Measurements from ENCODE around the gene CAMK2A. TPM values are rescaled to one million over a fixed set of nuclear protein-coding genes. Genes with fewer than 3 reads are reported as not detected.

CAMK2A gene
- total and polyA plus RNA-seq, 2 donors (not counting 3 experiments of a cell fraction or from before 2014, with no cell fraction given), result not detected

DNA sequence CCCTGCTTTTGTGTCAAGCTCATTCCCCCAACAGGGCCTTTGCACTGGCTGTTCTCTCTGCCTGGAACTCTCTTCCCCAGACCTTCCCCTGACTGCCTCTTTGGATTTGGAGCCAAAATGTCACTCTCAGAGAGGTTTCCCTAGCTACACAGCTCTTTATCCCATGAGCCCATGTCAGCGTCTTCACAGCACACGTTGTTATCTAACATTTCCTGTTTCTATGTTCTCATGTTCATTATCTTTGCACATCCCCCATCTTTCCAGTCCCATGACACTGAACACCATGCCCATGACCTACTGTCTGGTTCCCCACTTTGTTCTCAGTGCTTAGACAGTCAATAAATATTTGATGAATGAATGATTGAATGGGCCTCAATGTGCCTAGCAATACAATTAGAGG, 39.5 kb upstream of the CAMK2A start:
- no TSS peak for BruUV-seq (replicated peaks)
- DNase-seq (ENCODE audit: low read depth, low spot score), result no peak
- Histone ChIP-seq H3K4me2 (ENCODE audit: insufficient read depth, low read length) (no peak overlapping the region), H3K27ac (ENCODE audit: insufficient read depth, low read depth, low read length) (no peak overlapping the region), H3K36me3 (ENCODE audit: control insufficient read depth in 2 of 2, extremely low read depth in 1 of 2, insufficient read depth in 2 of 2, low read length in 2 of 2) (no peaks in the 10 kb centered on the region), H3K9ac (replicated peaks; ENCODE audit: extremely low read depth, insufficient read depth, low read length) (no peak overlapping the region), H3K4me1 (ENCODE audit: control insufficient read depth, extremely low read depth, insufficient read depth, low read length) (no peaks in the 10 kb centered on the region), H3K79me2 (ENCODE audit: control insufficient read depth, insufficient read depth, low read length) (no peaks in the 10 kb centered on the region), H2AFZ (ENCODE audit: low read depth, low read length) (no peak overlapping the region), H3K27me3 (ENCODE audit: control insufficient read depth in 2 of 2, insufficient read depth in 2 of 2, low read length in 2 of 2) (peaks cover 2 to 6% of the 10 kb centered on the region in 2 experiments), H3K9me3 (replicated peaks; ENCODE audit: control insufficient read depth, insufficient read depth, low read length) (no peaks in the 10 kb centered on the region), H3K9me1 (replicated peaks; ENCODE audit: control insufficient read depth, extremely low read depth, insufficient read depth, low read length) (no peaks in the 10 kb centered on the region), H3K4me3 (replicated peaks in 1 of 3; ENCODE audit: insufficient read depth in 1 of 3, low read depth in 1 of 3, low read length in 3 of 3) (no peak overlapping the region), H4K20me1 (replicated peaks; ENCODE audit: control insufficient read depth, extremely low read depth, insufficient read depth, low read length) (no peaks in the 10 kb centered on the region)
- dilution Hi-C loops (cut with MboI; ENCODE audit: extremely low pct_ligation_motif_present, low sequenced_read_pairs), result no loop called here
- ChIA-PET POLR2A (no interaction called here), CTCF (interaction anchor here (1.4 to 1.5 kb wide), 2 partner anchors 12 to 22 kb away, joined by 3 to 4 read pairs; no protein-coding TSS in a partner anchor)
- FAIRE-seq, result no peak
- TF ChIP-seq, protein P1, sequence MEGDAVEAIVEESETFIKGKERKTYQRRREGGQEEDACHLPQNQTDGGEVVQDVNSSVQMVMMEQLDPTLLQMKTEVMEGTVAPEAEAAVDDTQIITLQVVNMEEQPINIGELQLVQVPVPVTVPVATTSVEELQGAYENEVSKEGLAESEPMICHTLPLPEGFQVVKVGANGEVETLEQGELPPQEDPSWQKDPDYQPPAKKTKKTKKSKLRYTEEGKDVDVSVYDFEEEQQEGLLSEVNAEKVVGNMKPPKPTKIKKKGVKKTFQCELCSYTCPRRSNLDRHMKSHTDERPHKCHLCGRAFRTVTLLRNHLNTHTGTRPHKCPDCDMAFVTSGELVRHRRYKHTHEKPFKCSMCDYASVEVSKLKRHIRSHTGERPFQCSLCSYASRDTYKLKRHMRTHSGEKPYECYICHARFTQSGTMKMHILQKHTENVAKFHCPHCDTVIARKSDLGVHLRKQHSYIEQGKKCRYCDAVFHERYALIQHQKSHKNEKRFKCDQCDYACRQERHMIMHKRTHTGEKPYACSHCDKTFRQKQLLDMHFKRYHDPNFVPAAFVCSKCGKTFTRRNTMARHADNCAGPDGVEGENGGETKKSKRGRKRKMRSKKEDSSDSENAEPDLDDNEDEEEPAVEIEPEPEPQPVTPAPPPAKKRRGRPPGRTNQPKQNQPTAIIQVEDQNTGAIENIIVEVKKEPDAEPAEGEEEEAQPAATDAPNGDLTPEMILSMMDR (IDR thresholded peaks at IDR 0.05; ENCODE audit: extremely low read depth in 1 of 2, insufficient read depth in 1 of 2, low read depth in 1 of 2, low read length in 2 of 2), result no peak
- TF ChIP-seq GATA2 (IDR thresholded peaks at IDR 0.05; ENCODE audit: insufficient read depth, insufficient read length, low read depth, low read length) (no peak), MAX (IDR thresholded peaks at IDR 0.05; ENCODE audit: insufficient read depth, insufficient read length) (no peak), EZH2 (IDR thresholded peaks at IDR 0.05; ENCODE audit: borderline replicate concordance, low read depth, low read length, severe bottlenecking) (no peak), JUN (IDR thresholded peaks at IDR 0.05; ENCODE audit: borderline replicate concordance, insufficient read depth, insufficient read length, low read depth) (no peak), POLR2AphosphoS5 (IDR thresholded peaks at IDR 0.05; ENCODE audit: insufficient read depth, low read depth, low read length) (no peak), FOS (IDR thresholded peaks at IDR 0.05; ENCODE audit: borderline replicate concordance, insufficient read depth, low read length) (no peak), POLR2A (IDR thresholded peaks at IDR 0.05; ENCODE audit: low read depth, low read length) (no peak), MYC (IDR thresholded peaks at IDR 0.05; ENCODE audit: low read depth, low read length) (no peak)
- intact Hi-C loops (cut with micrococcal nuclease), result no loop called here

Data from endothelial cell of umbilical vein (primary cell).